ENCODE data around the gene FAM107B. TPM values are rescaled to one million over a fixed set of nuclear protein-coding genes. Genes with fewer than 3 reads are reported as not detected.
A peak's percentile ranks its signal among the peaks of the same experiment; 100 is the strongest.
"Not testable (repeated sequence)": the region's sequence is repeated elsewhere in the genome, so short reads cannot be mapped to it uniquely, and the experiment has no call there.

FAM107B gene
- total RNA-seq, 1 donor from 2014 or later = 50.9 TPM

DNA sequence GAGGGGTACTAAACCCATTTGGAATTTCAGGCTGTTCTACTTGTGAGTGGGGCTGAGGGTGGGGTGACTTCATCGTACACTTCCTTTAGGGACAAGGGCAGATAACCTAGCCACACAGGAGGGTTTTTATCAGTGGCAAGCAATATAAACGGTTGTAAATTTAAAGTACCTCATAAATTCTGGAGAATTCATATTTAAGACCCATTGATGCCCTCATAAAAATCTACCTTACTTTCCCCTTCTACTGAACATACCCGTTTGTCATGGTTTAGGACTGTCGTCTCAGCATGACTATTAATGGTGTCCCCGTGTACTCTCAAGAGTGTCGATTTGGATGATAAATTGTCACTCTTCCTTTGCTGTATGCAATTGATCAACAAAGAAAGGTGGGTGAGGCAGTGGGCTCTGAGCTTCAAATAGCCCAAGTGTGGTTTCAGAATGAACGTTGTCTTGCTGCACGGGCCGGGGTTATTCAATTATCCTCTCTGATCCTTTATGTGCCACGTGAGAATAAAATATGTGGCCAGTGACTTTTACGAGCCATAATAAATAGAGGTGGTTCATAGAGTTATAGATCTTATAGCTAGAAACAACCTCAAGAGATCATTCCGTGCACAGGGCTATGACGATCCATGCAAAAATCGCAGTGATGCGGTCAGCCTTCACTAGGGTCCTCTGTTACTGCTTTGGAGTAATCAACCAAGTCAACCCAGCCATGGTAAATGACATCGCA lies 82.2 kb downstream of the FAM107B start:
- H3K4me1 Mint-ChIP-seq (ENCODE audit: unreplicated experiment) = peaks cover 14% of the 10 kb centered on the region
- H3K27me3 Mint-ChIP-seq = no peaks in the 10 kb centered on the region
- no peak overlapping the region for H3K4me3 Mint-ChIP-seq
- no peaks in the 10 kb centered on the region for H3K36me3 Mint-ChIP-seq
- no peaks in the 10 kb centered on the region for H3K9me3 Mint-ChIP-seq
- TF ChIP-seq, protein P1, sequence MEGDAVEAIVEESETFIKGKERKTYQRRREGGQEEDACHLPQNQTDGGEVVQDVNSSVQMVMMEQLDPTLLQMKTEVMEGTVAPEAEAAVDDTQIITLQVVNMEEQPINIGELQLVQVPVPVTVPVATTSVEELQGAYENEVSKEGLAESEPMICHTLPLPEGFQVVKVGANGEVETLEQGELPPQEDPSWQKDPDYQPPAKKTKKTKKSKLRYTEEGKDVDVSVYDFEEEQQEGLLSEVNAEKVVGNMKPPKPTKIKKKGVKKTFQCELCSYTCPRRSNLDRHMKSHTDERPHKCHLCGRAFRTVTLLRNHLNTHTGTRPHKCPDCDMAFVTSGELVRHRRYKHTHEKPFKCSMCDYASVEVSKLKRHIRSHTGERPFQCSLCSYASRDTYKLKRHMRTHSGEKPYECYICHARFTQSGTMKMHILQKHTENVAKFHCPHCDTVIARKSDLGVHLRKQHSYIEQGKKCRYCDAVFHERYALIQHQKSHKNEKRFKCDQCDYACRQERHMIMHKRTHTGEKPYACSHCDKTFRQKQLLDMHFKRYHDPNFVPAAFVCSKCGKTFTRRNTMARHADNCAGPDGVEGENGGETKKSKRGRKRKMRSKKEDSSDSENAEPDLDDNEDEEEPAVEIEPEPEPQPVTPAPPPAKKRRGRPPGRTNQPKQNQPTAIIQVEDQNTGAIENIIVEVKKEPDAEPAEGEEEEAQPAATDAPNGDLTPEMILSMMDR (conservative IDR thresholded peaks at IDR 0.05) = no peak
- H3K27ac Mint-ChIP-seq = peak overlapping the region; percentile 1
- no peak for DNase-seq (ENCODE audit: extremely low spot score, unreplicated experiment)

DNA sequence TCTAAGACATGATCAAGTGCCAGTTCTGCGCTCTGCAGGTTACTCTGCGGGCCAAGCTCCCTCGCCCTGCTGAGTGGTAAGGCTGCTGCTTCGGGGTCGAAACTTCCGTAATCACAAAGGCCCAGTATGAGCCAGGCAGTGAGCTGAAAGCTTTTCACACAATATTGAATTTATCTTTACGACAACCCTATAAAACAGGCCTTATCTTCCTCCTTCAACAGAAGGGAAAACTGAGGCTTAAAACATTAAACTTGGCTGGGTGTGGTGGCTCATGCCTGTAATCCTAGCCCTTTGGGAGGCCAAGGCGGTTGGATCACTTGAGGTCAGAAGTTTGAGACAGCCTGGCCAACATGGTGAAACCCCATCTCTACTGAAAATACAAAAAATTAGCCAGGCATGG lies 83.3 kb downstream of the FAM107B start:
- TF ChIP-seq, protein P1 (conservative IDR thresholded peaks at IDR 0.05) = no peak
- peaks cover 15% of the 10 kb centered on the region for H3K4me1 Mint-ChIP-seq (ENCODE audit: unreplicated experiment)
- H3K27ac Mint-ChIP-seq = no peak overlapping the region

DNA sequence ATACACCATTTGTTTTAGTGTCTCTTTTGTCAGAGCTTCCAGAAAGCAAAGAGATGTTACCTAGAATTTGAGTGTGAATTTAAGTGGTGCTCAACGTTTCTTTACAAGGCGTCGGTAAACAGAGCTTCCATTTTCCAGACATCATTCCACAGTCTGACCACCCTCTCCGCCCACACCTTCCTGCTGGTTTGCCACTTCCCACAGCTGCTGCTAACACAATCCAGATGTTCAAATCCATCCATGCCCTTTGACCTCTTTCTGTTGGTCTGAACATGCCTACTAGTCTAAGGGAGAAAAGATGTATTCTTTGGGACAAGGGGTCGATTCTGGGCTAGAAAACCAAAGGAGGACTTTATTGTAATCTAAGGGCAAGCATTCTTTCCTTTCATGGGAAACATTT lies 86.1 kb downstream of the FAM107B start:
- Mint-ChIP-seq H3K27me3 (no peaks in the 10 kb centered on the region), H3K4me1 (ENCODE audit: unreplicated experiment) (peaks cover 15% of the 10 kb centered on the region), H3K27ac (peak overlapping the region; percentile 17), H3K9me3 (no peaks in the 10 kb centered on the region), H3K36me3 (no peaks in the 10 kb centered on the region), H3K4me3 (peak overlapping the region; percentile 31)
- no peak for DNase-seq (ENCODE audit: extremely low spot score, unreplicated experiment)
- TF ChIP-seq, protein P1 (conservative IDR thresholded peaks at IDR 0.05) = no peak

More for the DNA sequence above, 83.3 kb downstream of the FAM107B start:
- no peaks in the 10 kb centered on the region for H3K9me3 Mint-ChIP-seq
- DNase-seq (ENCODE audit: extremely low spot score, unreplicated experiment) = no peak
- no peak overlapping the region for H3K4me3 Mint-ChIP-seq
- H3K27me3 Mint-ChIP-seq = no peaks in the 10 kb centered on the region
- H3K36me3 Mint-ChIP-seq = no peaks in the 10 kb centered on the region

DNA sequence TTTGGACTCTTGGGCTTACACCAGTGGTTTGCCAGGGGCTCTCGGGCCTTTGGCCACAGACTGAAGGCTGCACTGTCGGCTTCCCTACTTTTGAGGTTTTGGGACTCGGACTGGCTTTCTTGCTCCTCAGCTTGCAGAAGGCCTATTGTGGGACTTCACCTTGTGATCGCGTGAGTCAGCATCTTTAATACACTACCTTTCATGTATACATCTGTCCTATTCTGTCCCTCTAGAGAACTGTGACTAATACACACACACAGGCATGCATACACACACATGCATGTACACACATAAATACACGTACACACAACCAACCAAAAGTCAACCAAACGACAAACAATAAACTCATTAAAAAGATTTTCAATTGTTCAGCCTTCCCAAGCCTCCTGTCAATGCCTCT lies 86.5 kb downstream of the FAM107B start:
- H3K9me3 Mint-ChIP-seq; H3K27me3 Mint-ChIP-seq; H3K36me3 Mint-ChIP-seq; H3K27ac Mint-ChIP-seq; DNase-seq (ENCODE audit: extremely low spot score, unreplicated experiment): not testable (repeated sequence)
- Mint-ChIP-seq H3K4me3 (peak overlapping the region; percentile 31), H3K4me1 (ENCODE audit: unreplicated experiment) (peaks cover 15% of the 10 kb centered on the region)

DNA sequence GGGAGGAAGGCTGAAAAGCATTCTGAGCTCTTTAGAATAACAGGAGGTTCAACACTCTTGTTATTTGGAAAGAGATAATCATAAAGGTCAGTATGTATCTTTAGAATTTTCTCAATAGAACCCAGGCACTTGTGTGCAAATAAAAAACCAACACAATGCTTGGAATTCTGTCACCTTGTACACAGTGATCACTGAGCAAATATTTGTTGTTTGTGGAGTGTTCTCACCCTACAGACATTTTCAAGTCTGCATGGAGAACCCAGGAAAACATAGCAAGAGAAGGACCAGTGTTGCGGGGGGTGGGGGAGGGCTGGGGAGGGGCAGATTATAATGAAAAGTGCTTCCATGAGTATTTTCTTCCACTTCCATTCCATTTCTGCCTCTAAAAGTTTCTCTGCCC lies 87.4 kb downstream of the FAM107B start:
- peaks cover 15% of the 10 kb centered on the region for H3K4me1 Mint-ChIP-seq (ENCODE audit: unreplicated experiment)
- H3K27ac Mint-ChIP-seq = no peak overlapping the region
- no peaks in the 10 kb centered on the region for H3K36me3 Mint-ChIP-seq
- H3K4me3 Mint-ChIP-seq = no peak overlapping the region
- no peaks in the 10 kb centered on the region for H3K27me3 Mint-ChIP-seq
- H3K9me3 Mint-ChIP-seq = no peaks in the 10 kb centered on the region
- DNase-seq (ENCODE audit: extremely low spot score, unreplicated experiment) = no peak
- TF ChIP-seq, protein P1 (conservative IDR thresholded peaks at IDR 0.05) = no peak

DNA sequence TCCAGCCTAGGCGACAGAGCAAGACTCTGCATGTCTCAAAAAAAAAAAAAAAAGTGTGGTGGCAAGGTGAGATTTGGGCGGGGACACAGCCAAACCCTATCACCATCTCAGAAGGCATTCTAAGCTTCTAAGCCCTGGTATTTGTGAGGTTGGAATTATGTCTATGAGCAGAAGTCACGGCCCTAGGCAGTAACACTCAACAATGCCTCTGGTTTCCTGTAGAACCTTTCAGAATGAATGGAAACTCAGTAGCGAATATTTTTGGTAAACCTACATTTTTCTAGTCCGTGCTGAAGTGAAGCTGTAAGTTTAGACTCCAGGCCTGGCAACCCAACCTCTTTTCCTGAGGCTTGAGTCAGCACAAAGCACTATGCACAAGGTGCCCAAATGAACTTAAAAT lies 88.3 kb downstream of the FAM107B start:
- Mint-ChIP-seq H3K4me3 (no peak overlapping the region), H3K36me3 (no peaks in the 10 kb centered on the region), H3K9me3 (no peaks in the 10 kb centered on the region), H3K27me3 (no peaks in the 10 kb centered on the region), H3K27ac (no peak overlapping the region), H3K4me1 (ENCODE audit: unreplicated experiment) (peaks cover 15% of the 10 kb centered on the region)
- TF ChIP-seq, protein P1 (conservative IDR thresholded peaks at IDR 0.05) = no peak
- no peak for DNase-seq (ENCODE audit: extremely low spot score, unreplicated experiment)

Measured in type B pancreatic cell (in vitro differentiated cells).